Activated T-cell treated with anti-CD3 and anti-CD28 coated beads for 24 hours (primary cell): ENCODE results near the gene RASSF3.
A peak's percentile ranks its signal among the peaks of the same experiment; 100 is the strongest.
"Not testable (repeated sequence)": the region's sequence is repeated elsewhere in the genome, so short reads cannot be mapped to it uniquely, and the experiment has no call there.

Experiments used
- DNase-seq: peaks from one replicate; pipeline ENCODE4 v3.0.0-alpha.2; 2020; ENCODE audit warnings: low read depth

Gene RASSF3, protein sequence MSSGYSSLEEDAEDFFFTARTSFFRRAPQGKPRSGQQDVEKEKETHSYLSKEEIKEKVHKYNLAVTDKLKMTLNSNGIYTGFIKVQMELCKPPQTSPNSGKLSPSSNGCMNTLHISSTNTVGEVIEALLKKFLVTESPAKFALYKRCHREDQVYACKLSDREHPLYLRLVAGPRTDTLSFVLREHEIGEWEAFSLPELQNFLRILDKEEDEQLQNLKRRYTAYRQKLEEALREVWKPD

DNA sequence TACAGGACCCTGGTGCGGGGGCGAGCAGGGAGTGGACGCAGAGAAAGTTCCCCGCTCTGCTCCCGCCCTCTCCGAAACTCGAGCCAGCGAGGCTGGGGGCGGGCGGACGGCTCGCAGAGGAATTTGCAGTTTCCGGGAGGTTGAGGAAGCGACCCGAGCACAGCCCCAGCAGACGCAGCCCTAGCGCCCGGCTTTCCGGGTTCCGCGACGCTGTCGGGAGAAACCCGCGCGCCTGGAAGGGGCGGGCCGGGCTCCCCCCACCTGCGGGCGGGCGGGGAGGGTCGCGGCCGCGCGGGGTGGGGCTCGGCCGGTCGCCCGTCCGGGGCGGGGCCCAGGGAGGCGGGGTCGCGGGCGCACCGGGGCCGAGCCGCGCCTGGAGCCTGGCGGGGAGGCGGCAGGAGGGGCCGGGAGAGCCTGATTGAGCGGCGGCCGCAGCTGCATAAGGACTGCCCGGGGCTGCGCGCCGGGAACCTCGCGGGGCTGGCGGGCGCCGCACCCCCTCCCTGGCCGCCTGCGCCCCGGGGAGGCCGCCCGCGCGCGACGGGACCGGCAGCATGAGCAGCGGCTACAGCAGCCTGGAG lies at the start of gene RASSF3:
RASSF3 (plus strand) TSS at position 417 of the 581 bp plus-strand sequence; CDS start at position 555, 138 bp downstream.
- DNase-seq = peak; percentile 71

DNA sequence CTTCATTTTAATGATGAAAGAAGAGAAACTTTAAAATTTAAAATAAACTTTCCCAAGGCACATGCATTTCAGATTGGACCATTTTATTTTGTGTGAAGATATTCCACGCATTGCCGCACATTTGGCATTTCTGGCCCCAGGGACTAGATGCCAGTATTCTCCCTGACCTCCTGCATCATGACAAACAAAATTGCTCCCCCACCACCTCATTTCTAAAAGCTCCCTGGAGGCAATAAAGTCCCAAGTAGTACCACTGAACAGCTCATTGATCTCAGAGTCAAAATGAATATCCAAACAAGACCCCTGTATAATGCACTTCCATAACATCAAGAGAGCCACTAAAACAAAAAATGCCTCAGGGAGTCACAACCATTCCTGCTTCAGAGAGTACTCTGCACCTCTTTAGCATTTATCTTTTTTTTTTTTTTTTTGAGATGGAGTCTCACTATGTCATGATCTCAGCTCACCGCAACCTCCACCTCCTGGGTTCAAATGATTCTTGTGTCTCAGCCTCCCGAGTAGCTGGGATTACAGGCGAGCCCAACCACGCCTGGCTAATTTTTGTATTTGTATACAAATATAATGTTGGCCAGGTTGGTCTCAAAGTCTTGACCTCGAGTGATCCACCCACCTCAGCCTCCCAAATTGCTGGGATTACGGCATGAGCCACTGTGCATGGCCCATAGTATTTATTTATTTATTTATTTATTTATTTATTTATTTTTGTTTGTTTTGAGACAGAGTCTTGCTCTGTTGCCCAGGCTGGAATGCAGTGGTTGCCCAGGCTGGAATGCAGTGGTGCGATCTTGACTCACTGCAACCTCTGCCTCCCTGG lies 48.8 kb upstream of the RASSF3 start:
- DNase-seq = no peak

DNA sequence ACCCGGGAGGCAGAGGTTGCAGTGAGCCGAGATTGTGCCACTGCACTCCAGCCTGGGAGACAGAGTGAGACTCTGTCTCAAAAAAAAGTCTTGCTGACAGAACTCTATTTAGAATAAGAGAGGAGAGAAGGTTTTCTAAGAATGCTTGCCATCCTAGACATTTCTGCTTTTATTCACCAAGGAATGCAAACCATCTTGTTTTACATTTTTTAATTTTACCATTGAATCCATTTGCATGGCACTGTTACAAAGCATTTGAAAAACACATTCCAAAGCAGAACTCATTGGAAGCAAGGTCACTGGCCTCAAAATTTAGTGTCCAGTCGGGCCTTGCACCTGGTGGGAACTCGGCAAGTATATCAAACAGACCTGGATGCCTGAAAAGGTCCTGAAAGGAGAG lies 44.2 kb upstream of the RASSF3 start:
- no peak for DNase-seq

DNA sequence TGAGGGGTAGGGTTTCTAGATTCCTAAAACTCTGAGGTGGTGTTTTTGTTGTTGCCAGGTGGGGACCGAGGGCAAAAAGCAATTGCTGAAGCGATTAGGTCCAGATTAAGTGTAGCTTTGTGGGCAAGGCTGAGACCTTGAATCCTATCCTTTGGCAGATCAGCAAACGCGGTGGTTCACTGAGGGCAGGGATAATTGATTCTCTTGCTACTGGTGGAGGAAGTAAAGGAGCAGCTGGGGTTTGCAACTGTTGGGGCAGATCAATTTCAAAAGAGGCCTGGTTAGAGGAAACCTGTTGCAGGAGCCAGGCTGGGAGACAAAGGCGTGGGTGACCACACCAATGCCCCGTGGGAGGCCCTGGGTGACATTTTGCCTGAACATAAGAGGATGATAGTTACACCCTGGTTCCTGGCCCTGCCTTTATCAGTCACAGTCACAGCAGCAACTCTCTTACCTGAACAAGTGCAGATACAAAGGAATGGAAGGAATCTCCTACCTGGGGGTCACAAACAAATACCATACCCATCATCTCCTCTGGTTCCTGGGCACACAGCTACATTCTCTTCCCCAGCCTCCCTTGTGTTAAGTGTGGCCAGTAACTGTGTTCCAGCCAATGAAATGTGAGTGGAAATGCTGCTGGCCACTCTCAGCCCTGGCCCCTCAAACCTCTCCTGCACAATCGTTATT lies 43.3 kb upstream of the RASSF3 start:
- DNase-seq = no peak

DNA sequence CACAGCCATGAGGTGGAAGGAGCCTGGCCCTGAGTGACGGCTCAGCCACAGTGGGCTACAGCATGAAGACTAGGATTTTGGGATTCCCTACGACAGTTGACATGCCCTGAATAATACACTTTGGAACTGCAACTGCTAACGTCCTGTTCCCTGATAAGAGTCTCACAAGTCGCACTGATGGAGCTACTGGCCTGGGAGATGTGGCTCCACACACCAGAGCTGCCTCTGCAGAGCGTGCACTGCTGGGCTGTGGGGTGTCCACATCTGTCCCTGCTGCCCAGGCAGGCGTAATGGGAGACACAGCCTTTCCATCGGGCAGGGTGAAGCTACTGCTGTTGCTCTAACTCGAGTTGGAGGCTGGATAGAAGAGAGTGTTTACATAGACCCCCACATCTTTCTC lies 42.7 kb upstream of the RASSF3 start:
- no peak for DNase-seq

DNA sequence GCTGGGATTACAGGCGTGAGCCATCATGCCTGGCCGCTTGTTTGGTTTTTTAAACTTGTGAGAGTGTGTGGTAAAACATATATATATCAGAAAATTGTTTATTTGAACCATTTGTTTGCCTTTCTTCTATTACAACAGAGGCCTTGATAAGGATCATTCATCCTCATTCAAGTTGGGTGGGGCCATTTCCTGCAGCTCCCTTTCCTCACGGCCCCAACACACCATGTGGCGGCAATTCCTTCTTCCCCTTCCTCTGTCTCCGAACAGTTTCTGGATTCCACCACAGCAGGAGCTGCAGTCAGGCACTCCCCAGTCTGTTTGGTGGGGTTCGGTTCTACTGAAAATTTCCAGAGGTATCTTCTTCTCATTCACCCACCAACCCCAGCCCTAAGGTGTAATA lies 42.0 kb upstream of the RASSF3 start:
- no peak for DNase-seq

DNA sequence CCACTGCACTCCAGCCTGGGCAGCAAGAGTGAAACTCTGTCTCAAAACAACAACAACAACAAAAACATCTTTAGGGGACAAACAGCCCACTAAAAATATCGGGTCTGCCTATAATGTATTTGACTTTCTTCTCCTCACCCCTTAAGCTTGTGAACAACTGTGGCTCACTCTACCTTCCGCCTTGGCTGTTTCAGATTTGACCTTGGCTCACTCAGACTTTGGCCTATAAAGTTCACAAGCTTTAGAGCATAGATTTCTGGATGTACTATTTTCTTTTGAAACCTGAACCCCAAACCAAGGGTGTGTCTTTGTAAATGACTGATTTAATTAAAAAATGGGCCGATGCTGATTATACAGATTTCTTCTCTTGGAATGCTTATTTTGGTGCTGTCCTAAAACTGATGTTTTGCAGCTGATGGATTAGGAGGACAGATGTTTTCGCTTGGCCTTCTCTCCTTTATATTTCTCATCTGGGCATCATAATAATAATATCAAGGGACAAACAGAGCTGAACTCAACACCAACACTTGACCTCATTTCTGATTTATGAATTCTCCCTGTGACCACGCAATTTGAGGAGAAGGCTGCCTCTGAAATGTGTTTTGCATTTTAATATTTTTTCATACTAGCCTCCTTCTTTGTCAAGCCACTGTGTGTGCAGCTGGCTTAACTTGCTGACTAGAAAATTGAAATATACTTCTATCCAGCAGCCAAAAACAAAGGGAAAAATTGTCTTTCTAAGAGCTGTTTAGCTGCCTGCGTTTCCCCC lies 40.2 kb upstream of the RASSF3 start:
- DNase-seq = no peak

DNA sequence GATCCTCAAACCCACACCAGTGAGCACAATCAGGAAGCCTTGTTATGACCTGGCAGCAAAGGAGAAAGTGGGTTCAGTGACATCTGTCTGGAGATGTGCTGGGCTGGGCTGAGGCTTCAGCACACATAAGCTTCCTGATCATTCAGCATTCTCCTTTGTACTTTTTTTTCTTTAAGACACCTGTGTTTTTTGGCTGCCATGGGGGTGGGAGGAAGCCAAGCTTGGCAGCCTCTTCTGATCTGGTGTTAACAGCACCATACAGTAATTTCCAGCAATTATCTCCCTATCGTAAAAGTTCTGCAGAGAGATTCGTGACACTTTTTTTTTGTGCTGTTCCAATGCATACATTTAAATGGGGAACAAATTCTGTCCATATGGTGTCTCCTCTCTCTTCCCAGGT lies 38.9 kb upstream of the RASSF3 start:
- DNase-seq = no peak

DNA sequence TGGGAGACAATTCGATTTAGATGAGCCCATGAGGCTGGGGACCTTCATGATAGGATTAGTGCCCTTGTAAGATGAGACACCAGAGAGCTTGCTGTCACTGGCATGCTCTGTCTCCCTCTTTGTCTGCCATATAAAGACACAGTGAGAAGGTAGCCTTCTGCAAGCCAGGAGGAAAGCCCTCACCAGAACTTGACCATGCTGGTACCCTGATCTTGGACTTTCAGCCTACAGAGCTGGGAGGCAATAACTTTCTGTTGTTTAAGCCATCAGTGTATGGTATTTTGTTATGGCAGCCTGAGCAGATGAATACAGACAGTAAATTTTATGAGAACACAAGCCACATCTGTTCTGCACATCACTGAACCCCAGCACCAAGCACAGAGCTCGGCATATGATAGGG lies 38.1 kb upstream of the RASSF3 start:
- DNase-seq = no peak

DNA sequence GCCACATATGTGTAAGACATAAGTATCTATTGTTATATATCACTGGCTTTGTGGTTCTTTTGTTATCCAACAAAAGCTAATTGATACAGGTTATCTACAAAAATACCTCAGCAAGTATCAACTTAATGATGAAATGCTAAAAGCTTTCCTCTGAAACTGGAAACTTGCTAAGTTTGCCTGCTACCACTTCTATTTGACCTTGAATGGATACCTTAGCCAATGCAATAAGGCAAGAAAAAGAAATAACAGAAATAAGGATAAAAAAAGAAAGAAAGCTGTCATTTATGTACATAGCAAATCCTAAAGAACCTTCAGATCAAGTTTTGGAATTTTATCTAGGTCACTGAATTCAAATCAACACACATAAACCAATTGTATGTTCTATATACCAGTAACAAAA lies 35.5 kb upstream of the RASSF3 start:
- DNase-seq = no peak

DNA sequence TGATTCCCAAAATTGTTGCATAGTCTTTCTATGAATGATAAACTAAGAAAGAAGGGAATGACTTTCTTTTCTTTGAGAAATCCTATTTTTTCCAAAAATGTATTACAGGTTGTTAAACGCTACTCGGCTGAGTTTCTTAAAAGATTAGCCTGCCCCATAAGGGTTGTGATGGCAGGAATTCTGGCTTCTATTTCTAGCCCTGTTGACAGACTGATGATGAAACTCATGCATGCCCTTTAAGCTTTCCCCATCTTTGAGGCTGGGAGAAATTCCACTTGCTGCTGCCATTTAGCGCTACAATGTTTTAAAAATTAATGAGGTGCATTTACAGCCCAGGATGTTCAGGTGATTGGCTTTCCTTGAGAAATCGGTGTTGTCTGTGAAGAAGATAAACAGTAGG lies 33.2 kb upstream of the RASSF3 start:
- no peak for DNase-seq

DNA sequence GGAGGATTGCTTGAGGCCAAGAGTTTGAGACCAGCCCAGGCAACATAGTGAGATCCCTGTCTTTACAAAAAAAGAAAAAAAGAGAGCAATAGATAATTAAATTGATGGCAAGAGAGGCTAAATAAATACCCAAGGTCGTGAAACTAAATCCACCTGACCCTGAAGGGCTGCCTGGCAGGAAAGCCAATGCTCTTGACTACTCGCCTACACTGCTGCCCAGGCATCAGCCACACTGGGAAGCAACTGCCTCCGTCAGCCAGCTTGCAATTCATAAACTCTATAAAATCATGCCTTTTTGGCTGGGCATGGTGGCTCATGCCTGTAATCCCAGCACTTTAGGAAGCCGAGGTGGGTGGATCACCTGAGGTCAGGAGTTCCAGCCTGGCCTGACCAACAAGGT lies 31.7 kb upstream of the RASSF3 start:
- no peak for DNase-seq

DNA sequence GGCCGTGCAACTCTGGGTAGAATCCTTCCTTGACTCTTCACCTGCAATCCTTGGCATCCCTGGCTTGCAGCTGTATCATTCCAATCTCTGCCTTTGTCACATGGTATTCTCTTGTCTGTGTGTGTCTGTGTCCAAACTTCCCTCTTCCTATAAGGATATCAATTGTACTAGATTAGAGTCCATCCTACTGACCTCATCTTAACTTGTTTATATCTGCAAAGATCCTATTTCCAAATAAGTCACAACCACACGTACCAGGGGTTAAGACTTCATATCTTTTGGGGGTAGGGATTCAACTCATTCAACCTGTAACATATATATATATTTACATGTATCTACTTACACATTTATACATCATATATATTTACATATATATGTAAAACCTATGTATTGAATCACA lies 29.6 kb upstream of the RASSF3 start:
- DNase-seq = no peak

DNA sequence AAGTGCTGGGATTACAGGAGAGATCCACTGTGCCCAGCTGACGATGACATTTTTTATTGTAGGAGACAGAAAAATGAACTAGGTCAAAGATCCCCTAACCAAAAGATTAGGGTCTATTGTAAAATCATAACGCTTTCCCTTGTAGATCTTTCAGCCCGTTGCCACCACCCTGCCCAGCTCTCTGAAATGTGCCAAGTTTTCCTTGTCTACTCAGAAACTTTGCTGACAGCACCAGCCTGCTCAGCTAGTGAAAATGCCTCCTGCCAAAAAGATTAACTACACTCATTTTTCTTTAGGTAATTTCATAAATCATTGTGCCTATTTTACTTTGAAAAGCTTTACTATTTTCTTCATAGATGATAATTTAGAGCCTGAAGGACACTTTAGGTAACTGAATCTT lies 28.2 kb upstream of the RASSF3 start:
- no peak for DNase-seq

DNA sequence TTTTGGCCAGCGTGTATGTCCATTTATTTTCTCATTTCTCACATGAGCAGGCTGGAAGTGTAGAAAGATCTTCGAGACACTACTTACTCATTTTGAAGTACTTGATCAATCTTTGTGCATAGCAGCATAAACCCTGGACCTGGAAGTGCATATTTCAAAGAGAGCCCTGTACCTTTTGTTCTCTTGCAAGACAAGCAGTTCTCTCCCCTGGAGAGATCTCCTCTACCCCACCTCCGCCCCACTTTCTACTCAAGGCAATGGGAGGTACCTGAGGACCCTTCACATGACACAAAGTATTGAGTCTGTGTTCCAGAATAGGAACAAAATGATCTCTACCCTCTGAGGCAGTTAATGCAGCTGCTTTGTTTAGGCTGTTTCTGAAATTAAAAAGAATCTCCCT lies 27.4 kb upstream of the RASSF3 start:
- DNase-seq = no peak

DNA sequence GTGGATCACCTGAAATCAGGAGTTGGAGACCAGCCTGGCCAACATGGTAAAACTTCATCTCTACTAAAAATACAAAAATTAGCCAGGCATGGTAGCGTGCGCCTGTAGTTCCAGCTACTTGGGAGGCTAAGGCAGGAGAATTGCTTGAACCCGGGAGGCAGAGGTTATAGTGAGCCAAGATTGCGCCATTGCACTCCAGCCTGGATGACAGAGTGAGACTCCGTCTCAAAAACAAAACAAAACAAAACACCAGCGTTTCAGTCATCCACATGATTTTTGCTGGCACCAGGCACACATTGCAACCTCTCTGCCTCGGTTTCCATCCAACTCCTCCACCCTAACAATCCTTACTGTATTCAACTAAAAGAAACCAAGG lies 26.9 kb upstream of the RASSF3 start:
- DNase-seq = not testable (repeated sequence)

DNA sequence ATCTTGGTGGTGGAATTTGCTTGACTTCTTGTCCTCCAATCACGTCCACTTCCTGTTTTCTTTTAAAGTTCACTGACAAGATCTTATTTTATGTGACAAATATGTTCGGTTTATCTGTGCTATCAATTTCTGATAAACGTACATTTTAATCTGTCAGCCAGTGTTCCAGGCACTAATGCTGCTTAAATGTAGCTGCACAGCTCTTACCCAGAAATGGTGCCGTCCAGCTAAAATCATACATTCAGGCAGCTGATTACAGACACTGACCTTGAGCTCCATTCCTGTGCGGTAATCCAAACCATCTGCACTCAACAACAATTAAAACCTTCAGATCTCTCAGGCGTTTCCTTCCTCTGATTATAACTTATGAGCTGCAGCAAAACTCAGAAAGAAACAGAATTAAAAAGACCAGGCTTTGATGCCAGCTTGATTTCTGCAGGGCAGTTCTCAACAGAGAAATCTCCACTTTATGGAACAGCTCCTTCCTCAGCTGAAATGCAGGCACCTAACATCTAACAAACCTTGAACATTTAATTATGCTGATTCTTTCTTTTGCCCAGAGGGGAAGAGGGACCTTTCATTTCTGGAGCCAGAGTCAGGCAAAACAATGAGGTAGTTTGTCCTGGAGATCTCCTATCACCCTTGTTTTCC lies 26.4 kb upstream of the RASSF3 start:
- DNase-seq = no peak

DNA sequence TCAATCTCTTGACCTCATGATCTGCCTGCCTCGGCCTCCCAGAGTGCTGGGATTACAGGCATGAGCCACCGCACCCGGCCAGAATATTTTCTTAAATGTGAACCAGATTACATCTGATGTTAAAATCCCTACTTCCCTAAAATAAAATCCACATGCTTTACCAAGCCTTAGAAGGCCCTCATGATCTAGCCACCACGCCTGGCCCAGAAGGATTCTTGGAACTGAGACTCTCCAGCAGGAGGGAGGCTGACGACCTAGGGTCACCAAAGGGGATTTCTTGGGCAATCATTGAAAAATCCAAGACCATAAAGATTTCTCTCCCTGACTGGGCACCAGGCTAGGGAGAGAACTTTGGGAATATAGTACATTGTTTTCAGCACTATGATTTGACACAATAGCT lies 25.2 kb upstream of the RASSF3 start:
- no peak for DNase-seq

DNA sequence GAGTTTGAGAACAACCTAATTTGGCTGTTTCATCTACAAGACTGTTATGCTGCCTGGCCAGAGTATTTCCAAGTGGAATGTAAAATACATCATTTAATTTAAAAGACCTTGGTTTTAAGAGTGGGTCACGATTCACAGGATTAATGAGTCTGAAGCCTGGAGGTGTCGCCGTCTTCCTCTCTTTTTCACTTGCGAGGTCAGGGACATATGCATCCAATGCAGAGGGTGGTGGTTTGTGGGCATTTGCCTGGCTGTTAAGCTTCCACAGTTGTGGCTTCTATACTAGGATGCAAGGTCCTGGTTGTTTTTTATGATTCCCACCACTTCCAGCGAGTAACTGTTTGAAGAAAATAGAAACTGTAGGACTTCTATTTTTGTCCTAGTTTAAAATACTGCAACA lies 22.8 kb upstream of the RASSF3 start:
- no peak for DNase-seq

DNA sequence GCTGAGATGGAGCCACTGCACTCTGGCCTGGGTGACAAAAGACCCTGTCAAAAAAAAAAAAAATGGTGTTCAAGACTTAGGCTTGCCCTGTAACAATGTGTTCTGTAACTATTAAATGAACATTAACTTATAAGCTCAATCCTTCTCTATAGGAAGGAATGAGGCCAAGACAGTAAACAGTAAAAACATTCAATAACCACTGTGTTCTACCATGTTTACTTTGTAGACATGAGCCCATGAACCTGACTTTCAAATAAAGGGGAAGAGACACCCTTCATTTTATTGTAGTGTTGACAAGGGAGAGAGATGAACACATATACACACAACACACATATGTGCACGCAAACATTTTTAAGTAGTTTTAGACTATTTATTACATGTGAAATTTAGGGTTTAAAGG lies 20.1 kb upstream of the RASSF3 start:
- no peak for DNase-seq
